Calu3 (cell line): ENCODE data around the gene NT5C3A. TPM values are rescaled to one million over a fixed set of nuclear protein-coding genes. Genes with fewer than 3 reads are reported as not detected.

Experiments used
- BruUV-seq: library from RNA; stranded (reverse); fragments of 400-500 nt; replicated peaks from 2 replicates; lab custom pipeline; 2021; lab: Mats Ljungman, UMichigan
- CTCF ChIA-PET: fragments of 300-600 bp; sonication (Branson Sonifier 250); formaldehyde crosslinking; loops from one replicate; lab custom pipeline; 2022; ENCODE audit warnings: antibody characterized with exemption; lab: Charles Lee
- DNase-seq: peaks from one replicate; pipeline ENCODE4 v3.0.0; 2022
- H3K27ac Mint-ChIP-seq: one replicate; pipeline ENCODE4 v1.8.0; 2022; ENCODE audit warnings: mixed read lengths; ENCODE audit not compliant: unreplicated experiment
- H3K27me3 Mint-ChIP-seq: one replicate; pipeline ENCODE4 v1.8.0; 2022; ENCODE audit warnings: mixed read lengths; ENCODE audit not compliant: unreplicated experiment
- H3K36me3 Mint-ChIP-seq: one replicate; pipeline ENCODE4 v1.8.0; 2022; ENCODE audit warnings: mild to moderate bottlenecking, moderate library complexity, mixed read lengths; ENCODE audit not compliant: insufficient read depth, unreplicated experiment
- H3K4me1 Mint-ChIP-seq: one replicate; pipeline ENCODE4 v1.8.0; 2022; ENCODE audit warnings: mild to moderate bottlenecking, low read depth, mixed read lengths; ENCODE audit not compliant: unreplicated experiment
- H3K4me3 Mint-ChIP-seq: one replicate; pipeline ENCODE4 v1.8.0; 2022; ENCODE audit warnings: mild to moderate bottlenecking, low read depth, moderate library complexity, mixed read lengths; ENCODE audit not compliant: unreplicated experiment
- H3K9me3 Mint-ChIP-seq: one replicate; pipeline ENCODE4 v1.8.0; 2022; ENCODE audit warnings: low read depth, mixed read lengths; ENCODE audit not compliant: unreplicated experiment
- CTCF ChIP-seq: fragments of 200-600 bp; IDR thresholded peaks from one replicate; pipeline ENCODE4 v1.8.0; 2022; ENCODE audit warnings: antibody characterized with exemption; ENCODE audit not compliant: unreplicated experiment
- intact Hi-C: fragments of 100-400 bp; cut with micrococcal nuclease; formaldehyde crosslinking; loops from one replicate; pipeline ENCODE4 v1.10.0; 2022; ENCODE audit not compliant: unreplicated experiment
- total RNA-seq: library from RNA; stranded (reverse); gene quantifications from 2 replicates; pipeline ENCODE4 v1.2.3, GENCODE V29; 2022

Gene NT5C3A
- total RNA-seq, 1 experiment from 2014 or later = 77.7 TPM

DNA sequence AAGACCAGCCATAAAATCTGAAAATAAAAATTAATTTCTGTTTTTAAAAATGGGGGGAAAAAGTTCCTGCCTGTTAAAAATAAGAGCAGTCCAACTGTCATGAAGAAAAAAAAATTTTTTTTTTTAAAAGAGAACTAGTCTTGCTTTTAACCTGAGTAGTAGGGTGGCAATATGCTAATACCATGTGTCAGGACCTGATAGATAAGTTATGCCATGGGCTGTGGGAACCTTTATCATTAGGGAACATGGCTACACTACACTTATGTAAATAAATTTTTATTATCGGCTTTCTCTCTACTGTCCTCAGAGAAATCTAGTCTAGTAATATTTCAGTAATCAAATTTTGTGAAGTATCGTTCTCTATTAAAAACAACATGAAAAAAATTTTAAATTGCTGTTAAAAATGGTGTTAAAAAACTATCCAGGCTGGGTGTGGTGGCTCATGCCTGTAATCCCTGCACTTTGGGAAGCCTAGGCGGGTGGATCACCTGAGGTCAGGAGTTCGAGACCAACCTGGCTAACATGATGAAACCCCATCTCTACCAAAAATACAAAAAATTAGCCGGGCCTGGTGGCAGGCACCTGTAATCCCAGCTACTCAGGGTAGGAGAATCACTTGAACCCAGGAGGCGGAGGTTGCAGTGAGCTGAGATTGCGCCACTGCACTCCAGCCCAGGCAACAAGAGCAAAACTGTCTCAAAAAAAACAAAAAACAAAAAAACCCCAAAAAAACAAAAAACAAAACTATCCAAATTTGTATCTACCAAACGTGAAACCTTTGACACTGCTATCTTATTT is 20.7 kb downstream of the NT5C3A start:
- BruUV-seq = no TSS peak
- Mint-ChIP-seq H3K4me3 (peak overlapping the region; percentile 67), H3K27me3 (no peaks in the 10 kb centered on the region), H3K4me1 (peaks cover 53% of the 10 kb centered on the region), H3K27ac (peak overlapping the region; percentile 79), H3K36me3 (peaks cover 24% of the 10 kb centered on the region), H3K9me3 (no peaks in the 10 kb centered on the region)
- TF ChIP-seq CTCF = no peak
- intact Hi-C loops = loop anchor here (5.0 to 10.0 kb wide), 4 partner anchors 65 to 547 kb away; partner anchors contain the start of genes AVL9, LSM5 and RP9
- no peak for DNase-seq
- CTCF ChIA-PET = interaction anchor here (0.9 to 1.3 kb wide), 2 partner anchors 12 to 66 kb away, joined by 3 to 5 read pairs; no protein-coding TSS in a partner anchor

- Mint-ChIP-seq H3K36me3 (peaks cover 25% of the 10 kb centered on the region), H3K27me3 (no peaks in the 10 kb centered on the region), H3K4me3 (peak overlapping the region; percentile 67), H3K9me3 (no peaks in the 10 kb centered on the region), H3K27ac (peak overlapping the region; percentile 79), H3K4me1 (peaks cover 53% of the 10 kb centered on the region)
- TF ChIP-seq CTCF = no peak
- TSS peak; percentile 92 for BruUV-seq
- intact Hi-C loops = loop anchor here (5.0 to 10.0 kb wide), 4 partner anchors 66 to 546 kb away; partner anchors contain the start of genes AVL9, LSM5 and RP9
- CTCF ChIA-PET = interaction anchor here (0.7 to 2.1 kb wide), 6 partner anchors 12 to 149 kb away, joined by 3 to 9 read pairs (median 6); partner anchors contain the start of genes KBTBD2 and NT5C3A
- peak; percentile 77 for DNase-seq
Observed at GRCh38 chr7:33040803-33041516, 21.6 kb downstream of the NT5C3A start.

- H3K4me3 Mint-ChIP-seq = peak overlapping the region; percentile 67
Observed at GRCh38 chr7:33039903-33040292, 22.7 kb downstream of the NT5C3A start.

More at GRCh38 chr7:33039903-33040292, 22.7 kb downstream of the NT5C3A start:
- H3K27me3 Mint-ChIP-seq = no peaks in the 10 kb centered on the region
- no peak for TF ChIP-seq CTCF
- BruUV-seq = no TSS peak
- peak overlapping the region; percentile 79 for H3K27ac Mint-ChIP-seq
- H3K9me3 Mint-ChIP-seq = no peaks in the 10 kb centered on the region
- intact Hi-C loops = loop anchor here (2.0 to 10.0 kb wide), 5 partner anchors 21 to 545 kb away; partner anchors contain the start of genes AVL9, LSM5 and RP9
- H3K4me1 Mint-ChIP-seq = peaks cover 50% of the 10 kb centered on the region
- CTCF ChIA-PET = interaction anchor here (0.5 to 2.1 kb wide), 8 partner anchors 12 to 148 kb away, joined by 3 to 9 read pairs (median 4); partner anchors contain the start of genes KBTBD2 and NT5C3A
- no peak for DNase-seq
- peaks cover 34% of the 10 kb centered on the region for H3K36me3 Mint-ChIP-seq
